ENCODE measurements around the gene KIAA1755.

DNA sequence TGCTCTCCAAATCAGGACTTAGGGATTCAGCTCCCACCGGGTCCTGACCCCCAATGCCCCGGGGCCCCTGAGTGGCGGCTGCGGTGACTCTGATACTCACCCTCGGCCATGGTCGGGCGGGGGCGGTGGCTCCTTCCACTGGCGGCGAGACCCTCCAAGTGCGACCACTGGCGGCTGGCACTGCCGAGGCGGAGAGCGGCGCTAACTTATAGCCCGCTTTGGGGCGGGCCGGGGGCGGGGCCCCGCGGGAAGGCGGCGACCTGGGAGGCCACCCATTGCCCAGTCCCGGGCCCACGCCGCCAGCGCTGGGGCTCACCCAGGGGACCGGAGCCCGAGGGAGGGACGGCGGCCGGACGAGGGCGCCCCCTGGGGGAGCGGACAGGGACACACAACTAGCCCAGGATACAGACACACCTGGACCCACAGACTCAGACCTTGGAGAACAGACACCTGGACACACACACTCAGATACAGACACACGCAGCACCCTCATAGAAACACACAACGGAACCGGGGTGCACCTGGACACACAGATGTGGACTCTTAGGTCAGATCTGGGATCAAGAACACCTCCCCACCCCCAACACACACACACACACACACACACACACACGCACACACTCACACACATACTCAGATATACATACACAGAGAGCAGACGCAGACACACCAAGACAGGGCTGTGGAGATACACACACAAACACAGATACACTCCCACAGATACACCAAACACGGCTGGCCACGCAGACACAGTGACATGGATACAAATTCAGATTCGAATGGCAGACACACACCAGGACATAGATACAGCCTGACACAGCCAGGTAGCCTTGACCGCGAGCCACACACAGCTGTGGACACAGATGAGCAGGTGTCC lies 95.2 kb downstream of the KIAA1755 start, which contains the start of gene TGM2:
- TF ChIP-seq, protein P1, sequence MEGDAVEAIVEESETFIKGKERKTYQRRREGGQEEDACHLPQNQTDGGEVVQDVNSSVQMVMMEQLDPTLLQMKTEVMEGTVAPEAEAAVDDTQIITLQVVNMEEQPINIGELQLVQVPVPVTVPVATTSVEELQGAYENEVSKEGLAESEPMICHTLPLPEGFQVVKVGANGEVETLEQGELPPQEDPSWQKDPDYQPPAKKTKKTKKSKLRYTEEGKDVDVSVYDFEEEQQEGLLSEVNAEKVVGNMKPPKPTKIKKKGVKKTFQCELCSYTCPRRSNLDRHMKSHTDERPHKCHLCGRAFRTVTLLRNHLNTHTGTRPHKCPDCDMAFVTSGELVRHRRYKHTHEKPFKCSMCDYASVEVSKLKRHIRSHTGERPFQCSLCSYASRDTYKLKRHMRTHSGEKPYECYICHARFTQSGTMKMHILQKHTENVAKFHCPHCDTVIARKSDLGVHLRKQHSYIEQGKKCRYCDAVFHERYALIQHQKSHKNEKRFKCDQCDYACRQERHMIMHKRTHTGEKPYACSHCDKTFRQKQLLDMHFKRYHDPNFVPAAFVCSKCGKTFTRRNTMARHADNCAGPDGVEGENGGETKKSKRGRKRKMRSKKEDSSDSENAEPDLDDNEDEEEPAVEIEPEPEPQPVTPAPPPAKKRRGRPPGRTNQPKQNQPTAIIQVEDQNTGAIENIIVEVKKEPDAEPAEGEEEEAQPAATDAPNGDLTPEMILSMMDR (conservative IDR thresholded peaks at IDR 0.05; ENCODE audit: low read depth, low read length), result peak; percentile 81
- TF ChIP-seq BHLHE40 (IDR thresholded peaks at IDR 0.05; ENCODE audit: low read depth, low read length) (no peak), POLR2A (IDR thresholded peaks at IDR 0.05; ENCODE audit: low read depth, low read length) (no peak), CHD1 (IDR thresholded peaks at IDR 0.05; ENCODE audit: low read depth, low read length) (no peak), RFX5 (IDR thresholded peaks at IDR 0.05; ENCODE audit: low read depth, low read length) (no peak), MXI1 (IDR thresholded peaks at IDR 0.05; ENCODE audit: borderline replicate concordance, low read depth, low read length) (0 out of 2 replicates have a peak, but pooled peaks have one; percentile 47), MAFK (IDR thresholded peaks at IDR 0.05; ENCODE audit: low read depth, low read length) (no peak), RAD21 (IDR thresholded peaks at IDR 0.05; ENCODE audit: low read length) (peak; percentile 87)
- TF ChIP-seq, protein P2, sequence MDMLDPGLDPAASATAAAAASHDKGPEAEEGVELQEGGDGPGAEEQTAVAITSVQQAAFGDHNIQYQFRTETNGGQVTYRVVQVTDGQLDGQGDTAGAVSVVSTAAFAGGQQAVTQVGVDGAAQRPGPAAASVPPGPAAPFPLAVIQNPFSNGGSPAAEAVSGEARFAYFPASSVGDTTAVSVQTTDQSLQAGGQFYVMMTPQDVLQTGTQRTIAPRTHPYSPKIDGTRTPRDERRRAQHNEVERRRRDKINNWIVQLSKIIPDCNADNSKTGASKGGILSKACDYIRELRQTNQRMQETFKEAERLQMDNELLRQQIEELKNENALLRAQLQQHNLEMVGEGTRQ (IDR thresholded peaks at IDR 0.05; ENCODE audit: low read depth, low read length), result no peak

Measured in IMR-90 (cell line).